Endodermal cell (in vitro differentiated cells): ENCODE data around the gene PMFBP1. TPM values are rescaled to one million over a fixed set of nuclear protein-coding genes. Genes with fewer than 3 reads are reported as not detected.

Experiments
- DNase-seq: peaks from one replicate; pipeline ENCODE4 v3.0.0-alpha.2; 2017
- H3K27ac ChIP-seq: 2 replicates; pipeline ENCODE4 v1.5.1; 2013; ENCODE audit warnings: mild to moderate bottlenecking, low read depth, low read length, moderate library complexity
- H3K27me3 ChIP-seq: 2 replicates; pipeline ENCODE4 v1.6.1; 2013; ENCODE audit warnings: mild to moderate bottlenecking, low read length, moderate library complexity; ENCODE audit not compliant: insufficient read depth, control insufficient read depth, poor library complexity, severe bottlenecking
- H3K36me3 ChIP-seq: 2 replicates; pipeline ENCODE4 v1.7.0; 2013; ENCODE audit warnings: mild to moderate bottlenecking, low read length, moderate library complexity; ENCODE audit not compliant: control insufficient read depth, insufficient read depth
- H3K4me1 ChIP-seq: one replicate; pipeline ENCODE4 v1.7.0; 2013; ENCODE audit warnings: low read length; ENCODE audit not compliant: control insufficient read depth, insufficient read depth
- H3K4me3 ChIP-seq: 2 replicates; pipeline ENCODE4 v1.5.1; 2013; ENCODE audit warnings: mild to moderate bottlenecking, low read length, moderate library complexity
- H3K9ac ChIP-seq: 2 replicates; pipeline ENCODE4 v1.6.1; 2013; ENCODE audit warnings: mild to moderate bottlenecking, low read length, moderate library complexity; ENCODE audit not compliant: poor library complexity, severe bottlenecking; ENCODE audit errors: extremely low read depth
- H3K9me3 ChIP-seq: 2 replicates; pipeline ENCODE4 v1.6.1; 2013; ENCODE audit warnings: mild to moderate bottlenecking, low read length, moderate library complexity; ENCODE audit not compliant: control insufficient read depth
- H3K27ac Mint-ChIP-seq: 2 replicates; pipeline ENCODE4 v1.8.0; 2020; ENCODE audit warnings: mixed read lengths
- H3K27me3 Mint-ChIP-seq: 2 replicates; pipeline ENCODE4 v1.8.0; 2021; ENCODE audit warnings: mild to moderate bottlenecking, mixed read lengths; ENCODE audit not compliant: insufficient read depth
- H3K36me3 Mint-ChIP-seq: 2 replicates; pipeline ENCODE4 v1.8.0; 2020; ENCODE audit warnings: low read depth, mixed read lengths
- H3K4me1 Mint-ChIP-seq: 2 replicates; pipeline ENCODE4 v1.8.0; 2020; ENCODE audit warnings: mixed read lengths
- H3K4me3 Mint-ChIP-seq: 2 replicates; pipeline ENCODE4 v1.8.0; 2020; ENCODE audit warnings: mild to moderate bottlenecking, moderate library complexity, mixed read lengths
- H3K9me3 Mint-ChIP-seq: 2 replicates; pipeline ENCODE4 v1.8.0; 2020; ENCODE audit warnings: mild to moderate bottlenecking, mixed read lengths
- WGBS, 2 experiments: methylation state at CpG; one replicate each; pipeline versions ENCODE4 v1.1.5 to v1.1.7; 2013; ENCODE audit warnings: missing lambda C conversion rate in 2 of 2, mixed read lengths in 1 of 2; ENCODE audit not compliant: insufficient coverage in 1 of 2, insufficient read length in 1 of 2; 5-methylcytosine and 5-hydroxymethylcytosine counted together
- total RNA-seq, 2 donors: library from RNA; stranded (reverse); fragmentation: NEBNext Ultra II Directional in 1 of 2; extraction: Animal tissue kit (Norgen Biotek cat#: 25700) in 1 of 2; gene quantifications; 2 replicates in 1 of 2; 3 replicates in 1 of 2; pipeline ENCODE4 v1.2.1, GENCODE V29; 2021
- TF ChIP-seq, protein P1 (sequence below): fragments of 200-600 bp; sonication (generic); conservative IDR thresholded peaks from 2 replicates; pipeline ENCODE4 v1.5.0; 2021; ENCODE audit warnings: antibody characterized with exemption, mild to moderate bottlenecking

PMFBP1 gene
- total RNA-seq, 2 donors from 2014 or later, result 2.1 to 4.1 TPM

DNA sequence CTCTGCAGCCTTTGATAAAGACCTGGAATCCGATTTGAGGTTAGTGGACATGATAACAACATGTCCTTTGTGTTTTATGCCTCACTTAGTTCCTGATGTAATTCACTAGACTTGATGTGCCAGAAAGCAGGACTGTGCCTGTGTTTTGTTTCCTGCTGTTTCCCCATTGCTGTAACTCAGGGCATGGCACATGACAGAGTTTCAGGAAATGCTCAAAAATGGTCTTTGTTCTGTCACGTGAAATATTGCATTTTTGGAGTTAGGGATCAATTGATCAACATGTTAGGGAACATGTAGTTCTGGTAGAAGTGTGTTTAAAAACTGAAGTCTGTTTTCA is 45.6 kb downstream of the PMFBP1 start:
- H3K4me3 Mint-ChIP-seq, result no peak overlapping the region
- TF ChIP-seq, protein P1, sequence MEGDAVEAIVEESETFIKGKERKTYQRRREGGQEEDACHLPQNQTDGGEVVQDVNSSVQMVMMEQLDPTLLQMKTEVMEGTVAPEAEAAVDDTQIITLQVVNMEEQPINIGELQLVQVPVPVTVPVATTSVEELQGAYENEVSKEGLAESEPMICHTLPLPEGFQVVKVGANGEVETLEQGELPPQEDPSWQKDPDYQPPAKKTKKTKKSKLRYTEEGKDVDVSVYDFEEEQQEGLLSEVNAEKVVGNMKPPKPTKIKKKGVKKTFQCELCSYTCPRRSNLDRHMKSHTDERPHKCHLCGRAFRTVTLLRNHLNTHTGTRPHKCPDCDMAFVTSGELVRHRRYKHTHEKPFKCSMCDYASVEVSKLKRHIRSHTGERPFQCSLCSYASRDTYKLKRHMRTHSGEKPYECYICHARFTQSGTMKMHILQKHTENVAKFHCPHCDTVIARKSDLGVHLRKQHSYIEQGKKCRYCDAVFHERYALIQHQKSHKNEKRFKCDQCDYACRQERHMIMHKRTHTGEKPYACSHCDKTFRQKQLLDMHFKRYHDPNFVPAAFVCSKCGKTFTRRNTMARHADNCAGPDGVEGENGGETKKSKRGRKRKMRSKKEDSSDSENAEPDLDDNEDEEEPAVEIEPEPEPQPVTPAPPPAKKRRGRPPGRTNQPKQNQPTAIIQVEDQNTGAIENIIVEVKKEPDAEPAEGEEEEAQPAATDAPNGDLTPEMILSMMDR, result no peak
- Histone ChIP-seq H3K4me3 (no peak overlapping the region), H3K27ac (no peak overlapping the region), H3K9me3 (no peaks in the 10 kb centered on the region), H3K27me3 (no peaks in the 10 kb centered on the region), H3K4me1 (peaks cover 32% of the 10 kb centered on the region), H3K36me3 (no peaks in the 10 kb centered on the region), H3K9ac (no peak overlapping the region)
- H3K4me1 Mint-ChIP-seq, result peaks cover 55% of the 10 kb centered on the region
- DNase-seq, result no peak
- no peaks in the 10 kb centered on the region for H3K9me3 Mint-ChIP-seq
- no peak overlapping the region for H3K27ac Mint-ChIP-seq
- WGBS, 2 experiments, result 82 to 92% methylated on average over 2 of the region's 2 CpGs
- no peaks in the 10 kb centered on the region for H3K36me3 Mint-ChIP-seq
- H3K27me3 Mint-ChIP-seq, result no peaks in the 10 kb centered on the region

DNA sequence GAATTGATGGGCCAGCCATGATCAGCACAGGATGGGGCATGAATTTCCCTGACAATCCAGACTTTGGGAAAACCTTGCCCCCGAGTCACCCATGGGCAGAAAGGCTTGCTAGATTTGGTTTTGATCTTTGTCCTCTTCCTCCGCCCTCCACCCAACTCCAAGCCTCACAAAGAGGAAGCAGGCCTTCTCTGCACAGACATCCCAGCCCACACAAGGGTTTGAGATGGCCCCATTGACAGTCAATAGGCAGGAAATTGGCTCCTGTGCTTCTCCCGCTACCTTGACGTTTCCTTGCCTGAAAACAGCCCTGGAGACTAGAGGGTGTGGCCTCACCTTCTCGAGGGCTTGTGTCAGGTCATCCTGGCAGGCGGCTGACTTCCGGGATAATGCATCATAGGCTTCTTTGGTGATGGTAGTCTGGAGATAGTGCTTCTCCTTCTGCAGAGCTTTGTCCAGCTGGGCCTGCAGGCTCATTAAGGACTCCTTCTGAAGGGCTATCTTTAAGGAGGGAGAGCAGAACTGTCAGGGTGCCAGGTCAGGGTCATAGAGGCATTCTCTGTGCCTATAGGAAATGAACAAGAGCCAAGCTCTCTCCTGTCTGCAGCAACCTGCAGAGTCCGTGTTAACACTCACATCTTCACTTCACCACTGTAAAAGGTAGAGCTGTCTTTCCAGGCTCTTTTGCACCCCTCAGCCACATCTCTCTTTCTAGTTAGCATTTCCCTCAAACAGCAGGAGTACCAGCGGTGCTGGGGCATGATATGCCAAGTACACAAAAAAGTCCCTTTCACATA is 46.1 kb downstream of the PMFBP1 start:
- Mint-ChIP-seq H3K4me1 (peaks cover 49% of the 10 kb centered on the region), H3K27ac (peak overlapping the region; percentile 65), H3K36me3 (no peaks in the 10 kb centered on the region), H3K27me3 (no peaks in the 10 kb centered on the region), H3K4me3 (no peak overlapping the region), H3K9me3 (no peaks in the 10 kb centered on the region)
- Histone ChIP-seq H3K36me3 (no peaks in the 10 kb centered on the region), H3K4me1 (peaks cover 30% of the 10 kb centered on the region), H3K9ac (no peak overlapping the region), H3K27me3 (no peaks in the 10 kb centered on the region), H3K4me3 (no peak overlapping the region), H3K27ac (no peak overlapping the region), H3K9me3 (no peaks in the 10 kb centered on the region)
- no peak for DNase-seq
- TF ChIP-seq, protein P1, result no peak
- 89 to 91% methylated on average over 7 to 9 of the region's 9 CpGs for WGBS, 2 experiments

- DNase-seq, result peak; percentile 96
- Histone ChIP-seq H3K27me3 (no peaks in the 10 kb centered on the region), H3K4me3 (no peak overlapping the region), H3K9ac (no peak overlapping the region), H3K4me1 (peaks cover 23% of the 10 kb centered on the region), H3K27ac (peak overlapping the region; percentile 49), H3K36me3 (no peaks in the 10 kb centered on the region), H3K9me3 (no peaks in the 10 kb centered on the region)
- peak overlapping the region; percentile 65 for H3K27ac Mint-ChIP-seq
- H3K4me1 Mint-ChIP-seq, result peaks cover 41% of the 10 kb centered on the region
- H3K9me3 Mint-ChIP-seq, result no peaks in the 10 kb centered on the region
- H3K36me3 Mint-ChIP-seq, result no peaks in the 10 kb centered on the region
- H3K27me3 Mint-ChIP-seq, result no peaks in the 10 kb centered on the region
- no peak overlapping the region for H3K4me3 Mint-ChIP-seq
- WGBS, 2 experiments, result 45 to 53% methylated on average over 8 to 13 of the region's 13 CpGs
- TF ChIP-seq, protein P1, result peak; percentile 91
These were observed 47.0 kb downstream of the PMFBP1 start for GRCh38 chr16:72124761-72125634.
